Loucy (cell line): Measurements from ENCODE around the gene EP300.

Experiments used
- H2AFZ ChIP-seq: fragments of 200-600 bp; sonication (generic); 2 replicates; pipeline ENCODE4 v1.6.0; 2016; ENCODE audit warnings: antibody characterized with exemption, mild to moderate bottlenecking, low read length, moderate library complexity
- H3F3A ChIP-seq: fragments of 200-600 bp; 2 replicates; pipeline ENCODE4 v1.6.0; 2016; ENCODE audit warnings: antibody characterized with exemption, low read depth, mild to moderate bottlenecking
- H3K27me3 ChIP-seq: fragments of 200-600 bp; sonication (generic); 2 replicates; pipeline ENCODE4 v1.6.1; 2014; ENCODE audit warnings: low read length, mild to moderate bottlenecking; ENCODE audit not compliant: insufficient read depth, poor library complexity, severe bottlenecking
- H3K36me3 ChIP-seq: fragments of 200-600 bp; sonication (generic); 2 replicates; pipeline ENCODE4 v1.6.1; 2016; ENCODE audit warnings: low read length; ENCODE audit not compliant: insufficient read depth
- H3K4me1 ChIP-seq: fragments of 200-600 bp; sonication (generic); 2 replicates; pipeline ENCODE4 v1.5.1; 2014; ENCODE audit warnings: low read length, mild to moderate bottlenecking; ENCODE audit not compliant: insufficient read depth, poor library complexity, severe bottlenecking
- H3K4me2 ChIP-seq: fragments of 200-600 bp; sonication (generic); 2 replicates; pipeline ENCODE4 v1.6.0; 2014; ENCODE audit warnings: antibody characterized with exemption, low read length, low read depth, mild to moderate bottlenecking; ENCODE audit not compliant: poor library complexity, severe bottlenecking
- H3K4me3 ChIP-seq: fragments of 200-600 bp; sonication (generic); 2 replicates; pipeline ENCODE4 v1.5.1; 2014; ENCODE audit warnings: low read length, mild to moderate bottlenecking, mixed read lengths; ENCODE audit not compliant: poor library complexity, severe bottlenecking
- H3K79me2 ChIP-seq: fragments of 200-600 bp; sonication (generic); 2 replicates; pipeline ENCODE4 v1.6.1; 2014; ENCODE audit warnings: low read length; ENCODE audit not compliant: insufficient read depth
- H3K9ac ChIP-seq: fragments of 200-600 bp; sonication (generic); 2 replicates; pipeline ENCODE4 v1.6.0; 2014; ENCODE audit warnings: mild to moderate bottlenecking, low read depth, low read length, moderate library complexity; ENCODE audit not compliant: poor library complexity, severe bottlenecking
- H3K9me2 ChIP-seq: fragments of 200-600 bp; sonication (generic); replicated peaks from 2 replicates; pipeline ENCODE4 v1.6.1; 2016; ENCODE audit warnings: low read depth, low read length, mixed read lengths
- H3K9me3 ChIP-seq: fragments of 200-600 bp; sonication (generic); 2 replicates; pipeline ENCODE4 v1.6.1; 2014; ENCODE audit warnings: mild to moderate bottlenecking, antibody characterized with exemption, low read length, low read depth; ENCODE audit not compliant: insufficient read depth
- H4K20me1 ChIP-seq: fragments of 200-600 bp; sonication (generic); 2 replicates; pipeline ENCODE4 v1.6.0; 2014; ENCODE audit warnings: antibody characterized with exemption, low read length, mild to moderate bottlenecking; ENCODE audit not compliant: insufficient read depth, poor library complexity, severe bottlenecking
- EZH2phosphoT487 ChIP-seq: fragments of 200-600 bp; IDR thresholded peaks from 2 replicates; pipeline ENCODE4 v1.6.1; 2018; ENCODE audit warnings: antibody characterized with exemption, mild to moderate bottlenecking, moderate library complexity, borderline replicate concordance
- TF ChIP-seq, protein P1 (sequence below): fragments of 200-600 bp; sonication (generic); conservative IDR thresholded peaks from 2 replicates; pipeline ENCODE4 v1.5.1; 2014; ENCODE audit warnings: mild to moderate bottlenecking, antibody characterized with exemption, low read length

Gene EP300

GRCh38 chr22:41074941-41075710 lies 17.3 kb upstream of the EP300 start:
- Histone ChIP-seq H3K9me3 (no peaks in the 10 kb centered on the region), H3K9me2 (no peaks in the 10 kb centered on the region), H2AFZ (no peak overlapping the region)

DNA sequence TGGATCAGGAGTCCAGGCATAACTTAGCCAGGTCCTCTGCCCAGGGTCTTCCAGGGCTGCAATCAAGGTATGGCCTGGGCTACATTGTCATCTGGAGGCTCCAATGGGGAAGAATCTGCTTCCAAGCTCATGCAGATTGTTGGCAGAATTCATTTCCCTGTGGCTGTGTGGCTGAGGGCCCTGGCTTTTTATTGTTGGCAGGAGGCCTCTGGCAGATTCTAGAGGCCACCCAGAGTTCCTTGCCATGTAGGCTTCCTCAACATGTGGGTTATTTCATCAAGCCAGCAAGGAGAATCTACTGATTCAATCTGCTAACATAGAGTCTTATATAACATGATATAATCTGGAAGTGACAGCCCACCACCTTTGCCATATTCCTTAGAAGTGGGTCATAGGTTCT lies 16.4 kb upstream of the EP300 start:
- no peak overlapping the region for H3K4me3 ChIP-seq
- H3K36me3 ChIP-seq = no peaks in the 10 kb centered on the region
- H3K9me2 ChIP-seq = no peaks in the 10 kb centered on the region
- no peak overlapping the region for H3K9ac ChIP-seq
- no peaks in the 10 kb centered on the region for H3K79me2 ChIP-seq
- no peak overlapping the region for H3K4me2 ChIP-seq
- H3F3A ChIP-seq = no peaks in the 10 kb centered on the region
- H3K4me1 ChIP-seq = no peaks in the 10 kb centered on the region
- no peaks in the 10 kb centered on the region for H4K20me1 ChIP-seq
- H3K27me3 ChIP-seq = no peaks in the 10 kb centered on the region
- H2AFZ ChIP-seq = no peak overlapping the region
- TF ChIP-seq, protein P1, sequence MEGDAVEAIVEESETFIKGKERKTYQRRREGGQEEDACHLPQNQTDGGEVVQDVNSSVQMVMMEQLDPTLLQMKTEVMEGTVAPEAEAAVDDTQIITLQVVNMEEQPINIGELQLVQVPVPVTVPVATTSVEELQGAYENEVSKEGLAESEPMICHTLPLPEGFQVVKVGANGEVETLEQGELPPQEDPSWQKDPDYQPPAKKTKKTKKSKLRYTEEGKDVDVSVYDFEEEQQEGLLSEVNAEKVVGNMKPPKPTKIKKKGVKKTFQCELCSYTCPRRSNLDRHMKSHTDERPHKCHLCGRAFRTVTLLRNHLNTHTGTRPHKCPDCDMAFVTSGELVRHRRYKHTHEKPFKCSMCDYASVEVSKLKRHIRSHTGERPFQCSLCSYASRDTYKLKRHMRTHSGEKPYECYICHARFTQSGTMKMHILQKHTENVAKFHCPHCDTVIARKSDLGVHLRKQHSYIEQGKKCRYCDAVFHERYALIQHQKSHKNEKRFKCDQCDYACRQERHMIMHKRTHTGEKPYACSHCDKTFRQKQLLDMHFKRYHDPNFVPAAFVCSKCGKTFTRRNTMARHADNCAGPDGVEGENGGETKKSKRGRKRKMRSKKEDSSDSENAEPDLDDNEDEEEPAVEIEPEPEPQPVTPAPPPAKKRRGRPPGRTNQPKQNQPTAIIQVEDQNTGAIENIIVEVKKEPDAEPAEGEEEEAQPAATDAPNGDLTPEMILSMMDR = no peak
- no peak for TF ChIP-seq EZH2phosphoT487
- no peaks in the 10 kb centered on the region for H3K9me3 ChIP-seq

More at GRCh38 chr22:41074941-41075710, 17.3 kb upstream of the EP300 start:
- H4K20me1 ChIP-seq = no peaks in the 10 kb centered on the region
- no peaks in the 10 kb centered on the region for H3F3A ChIP-seq
- no peaks in the 10 kb centered on the region for H3K4me1 ChIP-seq
- no peak overlapping the region for H3K4me2 ChIP-seq
- H3K79me2 ChIP-seq = no peaks in the 10 kb centered on the region
- no peak overlapping the region for H3K4me3 ChIP-seq
- TF ChIP-seq, protein P1 = no peak
- no peak for TF ChIP-seq EZH2phosphoT487
- no peaks in the 10 kb centered on the region for H3K36me3 ChIP-seq
- H3K9ac ChIP-seq = no peak overlapping the region
- no peaks in the 10 kb centered on the region for H3K27me3 ChIP-seq

- Histone ChIP-seq H3K27me3 (no peaks in the 10 kb centered on the region), H2AFZ (no peak overlapping the region), H3K36me3 (no peaks in the 10 kb centered on the region), H3K4me2 (no peak overlapping the region), H3K79me2 (no peaks in the 10 kb centered on the region), H3K9ac (no peak overlapping the region), H3F3A (no peaks in the 10 kb centered on the region), H3K9me3 (no peaks in the 10 kb centered on the region), H4K20me1 (no peaks in the 10 kb centered on the region), H3K4me3 (no peak overlapping the region), H3K9me2 (no peaks in the 10 kb centered on the region), H3K4me1 (no peaks in the 10 kb centered on the region)
- TF ChIP-seq, protein P1 = no peak
- TF ChIP-seq EZH2phosphoT487 = no peak
These were observed 15.5 kb upstream of the EP300 start for GRCh38 chr22:41076857-41077256.
